PC-9 (cell line): ENCODE results near the gene DDX27. TPM values are rescaled to one million over a fixed set of nuclear protein-coding genes. Genes with fewer than 3 reads are reported as not detected.

Experiments used
- BruUV-seq: library from RNA; stranded (reverse); fragments of 400-500 nt; replicated peaks from 2 replicates; lab custom pipeline; 2021; lab: Mats Ljungman, UMichigan
- CTCF ChIA-PET: fragments of 300-600 bp; sonication (Branson Sonifier 250); formaldehyde crosslinking; loops from one replicate; lab custom pipeline; 2022; ENCODE audit warnings: antibody characterized with exemption; lab: Charles Lee
- POLR2A ChIA-PET: fragments of 300-600 bp; sonication (Branson Sonifier 250); formaldehyde crosslinking; loops from one replicate; lab custom pipeline; 2022; ENCODE audit warnings: antibody characterized with exemption; ENCODE audit not compliant: unreplicated experiment; lab: Charles Lee
- DNase-seq, 2 experiments: peaks; one replicate each; pipeline versions ENCODE4 v3.0.0 to v3.0.0-alpha.2; 2015 to 2022; ENCODE audit warnings: mixed read lengths in 1 of 2
- H2AFZ ChIP-seq: fragments of 200-600 bp; sonication (generic); 2 replicates; pipeline ENCODE4 v1.8.1; 2017; ENCODE audit warnings: antibody characterized with exemption
- H3F3A ChIP-seq: fragments of 200-600 bp; sonication (generic); 2 replicates; pipeline ENCODE4 v1.8.1; 2017; ENCODE audit warnings: antibody characterized with exemption, mild to moderate bottlenecking, low read depth; ENCODE audit not compliant: insufficient read depth
- H3K27ac ChIP-seq: fragments of 200-600 bp; sonication (generic); 2 replicates; pipeline ENCODE4 v1.6.1; 2016; ENCODE audit warnings: mixed run types
- H3K27me3 ChIP-seq: fragments of 200-600 bp; sonication (generic); 2 replicates; pipeline ENCODE4 v1.6.1; 2016; ENCODE audit warnings: low read depth, mixed run types; ENCODE audit not compliant: insufficient read depth
- H3K36me3 ChIP-seq: fragments of 200-600 bp; sonication (generic); 2 replicates; pipeline ENCODE4 v1.6.1; 2016; ENCODE audit warnings: low read depth, mixed run types
- H3K4me1 ChIP-seq: fragments of 200-600 bp; sonication (generic); replicated peaks from 2 replicates; pipeline ENCODE4 v1.6.1; 2016; ENCODE audit warnings: mixed run types; ENCODE audit not compliant: insufficient read depth
- H3K4me2 ChIP-seq: fragments of 200-600 bp; sonication (generic); 2 replicates; pipeline ENCODE4 v1.6.1; 2017; ENCODE audit warnings: mixed run types
- H3K4me3 ChIP-seq: fragments of 200-600 bp; sonication (generic); 2 replicates; pipeline ENCODE4 v1.6.1; 2016; ENCODE audit warnings: mixed run types
- H3K79me2 ChIP-seq: fragments of 200-600 bp; sonication (generic); 2 replicates; pipeline ENCODE4 v1.6.1; 2017; ENCODE audit warnings: low read depth, mixed run types
- H3K9me2 ChIP-seq: fragments of 200-600 bp; sonication (generic); 2 replicates; pipeline ENCODE4 v1.8.1; 2017; ENCODE audit warnings: mild to moderate bottlenecking; ENCODE audit not compliant: insufficient read depth
- H3K9me3 ChIP-seq: fragments of 200-600 bp; sonication (generic); 2 replicates; pipeline ENCODE4 v1.8.1; 2016; ENCODE audit warnings: low read depth; ENCODE audit not compliant: insufficient read depth
- H4K20me1 ChIP-seq: fragments of 200-600 bp; sonication (generic); 2 replicates; pipeline ENCODE4 v1.8.1; 2017; ENCODE audit not compliant: insufficient read depth
- CTCF ChIP-seq: fragments of 200-600 bp; sonication (generic); conservative IDR thresholded peaks from 2 replicates; pipeline ENCODE4 v1.6.1; 2017; ENCODE audit warnings: mixed run types, antibody characterized with exemption, mild to moderate bottlenecking, moderate library complexity
- EZH2 ChIP-seq: fragments of 200-600 bp; sonication (generic); IDR thresholded peaks from 2 replicates; pipeline ENCODE4 v1.8.0; 2017; ENCODE audit warnings: antibody characterized with exemption, low read depth
- intact Hi-C: fragments of 100-400 bp; cut with micrococcal nuclease; formaldehyde crosslinking; loops from one replicate; pipeline ENCODE4 v1.10.0; 2022; ENCODE audit not compliant: unreplicated experiment
- total RNA-seq: library from RNA; stranded (reverse); gene quantifications from 2 replicates; pipeline ENCODE4 v1.2.3, GENCODE V29; 2021

The DDX27 gene
- total RNA-seq, 1 experiment from 2014 or later = 64.4 TPM

- Histone ChIP-seq H3K4me3 (peak overlapping the region; percentile 1; the same call in 1 of the 2 replicates), H3K79me2 (peaks cover 79% of the 10 kb centered on the region), H2AFZ (no peak overlapping the region), H3K9me3 (no peaks in the 10 kb centered on the region), H3K4me2 (peak overlapping the region; percentile 48), H3K27ac (no peak overlapping the region), H3F3A (peaks cover 8% of the 10 kb centered on the region; the same call in 1 of the 2 replicates), H3K27me3 (no peaks in the 10 kb centered on the region), H4K20me1 (peaks cover 81% of the 10 kb centered on the region), H3K36me3 (peaks cover 74% of the 10 kb centered on the region), H3K9me2 (no peaks in the 10 kb centered on the region), H3K4me1 (peaks cover 25% of the 10 kb centered on the region)
- ChIA-PET CTCF (interaction anchor here (0.6 to 1.5 kb wide), 2 partner anchors 52 to 53 kb away, joined by 3 to 10 read pairs; no protein-coding TSS in a partner anchor), POLR2A (no interaction called here)
- intact Hi-C loops = no loop called here
- no TSS peak for BruUV-seq
- no peak for DNase-seq
- no peak for TF ChIP-seq CTCF
- no peak for TF ChIP-seq EZH2
Observed at GRCh38 chr20:49268600-49269365, 49.6 kb downstream of the DDX27 start.

GRCh38 chr20:49270177-49270576 lies 51.0 kb downstream of the DDX27 start:
- H3K36me3 ChIP-seq = peaks cover 74% of the 10 kb centered on the region
- no peak overlapping the region for H2AFZ ChIP-seq
- no peak overlapping the region for H3K4me3 ChIP-seq
- H3K79me2 ChIP-seq = peaks cover 90% of the 10 kb centered on the region
- ChIA-PET CTCF (no interaction called here), POLR2A (no interaction called here)
- H3K27me3 ChIP-seq = no peaks in the 10 kb centered on the region
- peak overlapping the region; percentile 3; the same call in 1 of the 2 replicates for H3K4me2 ChIP-seq
- DNase-seq = no peak
- H4K20me1 ChIP-seq = peaks cover 78% of the 10 kb centered on the region
- no TSS peak for BruUV-seq
- H3K27ac ChIP-seq = no peak overlapping the region
- no peaks in the 10 kb centered on the region for H3K9me3 ChIP-seq
- H3F3A ChIP-seq = peaks cover 8% of the 10 kb centered on the region; the same call in 1 of the 2 replicates
- peaks cover 26% of the 10 kb centered on the region for H3K4me1 ChIP-seq
- TF ChIP-seq CTCF (no peak), EZH2 (no peak)
- intact Hi-C loops = no loop called here
- no peaks in the 10 kb centered on the region for H3K9me2 ChIP-seq

GRCh38 chr20:49270736-49271135 lies 51.5 kb downstream of the DDX27 start:
- DNase-seq = no peak
- peaks cover 78% of the 10 kb centered on the region for H4K20me1 ChIP-seq
- CTCF ChIA-PET = no interaction called here

More at GRCh38 chr20:49270736-49271135, 51.5 kb downstream of the DDX27 start:
- TF ChIP-seq CTCF (no peak), EZH2 (no peak)
- Histone ChIP-seq H3K9me3 (no peaks in the 10 kb centered on the region), H3K9me2 (no peaks in the 10 kb centered on the region), H3F3A (peaks cover 10% of the 10 kb centered on the region; the same call in 1 of the 2 replicates), H3K4me1 (peaks cover 32% of the 10 kb centered on the region), H3K79me2 (peaks cover 91% of the 10 kb centered on the region), H3K4me2 (no peak overlapping the region), H3K27ac (no peak overlapping the region), H2AFZ (no peak overlapping the region), H3K4me3 (no peak overlapping the region), H3K27me3 (no peaks in the 10 kb centered on the region), H3K36me3 (peaks cover 74% of the 10 kb centered on the region)
- POLR2A ChIA-PET = no interaction called here
- intact Hi-C loops = no loop called here
- BruUV-seq = no TSS peak
